Naive thymus-derived CD4-positive, alpha-beta T cell (primary cell): ENCODE measurements around the gene SMIM9. TPM values are rescaled to one million over a fixed set of nuclear protein-coding genes. Genes with fewer than 3 reads are reported as not detected.
A peak's percentile ranks its signal among the peaks of the same experiment; 100 is the strongest.
"Not testable (repeated sequence)": the region's sequence is repeated elsewhere in the genome, so short reads cannot be mapped to it uniquely, and the experiment has no call there.

Experiments used
- ATAC-seq: fragments of 150-1000 bp; cut with Tn5 transposase; 2 replicates; pipeline ENCODE4 v1.10.0; 2021; ENCODE audit warnings: mild to moderate bottlenecking, moderate library complexity
- CTCF ChIA-PET: fragments of 350-600 bp; sonication (Branson Sonifier 250); formaldehyde crosslinking; loops from one replicate; lab custom pipeline; 2021; ENCODE audit warnings: antibody characterized with exemption; lab: Charles Lee
- POLR2A ChIA-PET: fragments of 350-600 bp; sonication (Branson Sonifier 250); formaldehyde crosslinking; loops from one replicate; lab custom pipeline; 2021; ENCODE audit warnings: antibody characterized with exemption, inconsistent platforms; lab: Charles Lee
- DNase-seq, 9 donors: peaks; one replicate each; pipeline versions ENCODE4 v3.0.0 to v3.0.0-alpha.2; 2020 to 2022; ENCODE audit warnings: mixed read lengths in 1 of 9
- H3K27ac ChIP-seq: one replicate; pipeline ENCODE4 v1.7.0; 2013; ENCODE audit warnings: mild to moderate bottlenecking, low read depth, low read length, moderate library complexity
- H3K27me3 ChIP-seq, 2 donors: one replicate each; pipeline ENCODE4 v1.7.0; 2013; ENCODE audit warnings: low read length in 2 of 2, mild to moderate bottlenecking in 2 of 2, moderate library complexity in 2 of 2; ENCODE audit not compliant: control insufficient read depth in 2 of 2, insufficient read depth in 2 of 2
- H3K36me3 ChIP-seq, 3 experiments: 1 replicate in 2 of 3; 2 replicates in 1 of 3; pipeline ENCODE4 v1.7.0; 2013; ENCODE audit warnings: low read length in 3 of 3, mild to moderate bottlenecking in 3 of 3, moderate library complexity in 1 of 3; ENCODE audit not compliant: insufficient read depth in 3 of 3, control insufficient read depth in 2 of 3
- H3K4me1 ChIP-seq, 2 donors: one replicate each; pipeline ENCODE4 v1.7.0; 2013; ENCODE audit warnings: low read length in 2 of 2, mild to moderate bottlenecking in 2 of 2, moderate library complexity in 1 of 2; ENCODE audit not compliant: control insufficient read depth in 2 of 2, insufficient read depth in 2 of 2
- H3K4me3 ChIP-seq: 2 replicates; pipeline ENCODE4 v1.7.0; 2013; ENCODE audit warnings: mild to moderate bottlenecking, low read length
- H3K9me3 ChIP-seq, 3 experiments: 1 replicate in 2 of 3; 2 replicates in 1 of 3; pipeline ENCODE4 v1.7.0; 2013; ENCODE audit warnings: low read length in 3 of 3; ENCODE audit not compliant: control insufficient read depth in 2 of 3
- H3K27ac Mint-ChIP-seq, 9 donors: one replicate each; pipeline ENCODE4 v1.8.0; 2020 to 2022; ENCODE audit warnings: mixed read lengths in 9 of 9, mild to moderate bottlenecking in 8 of 9, moderate library complexity in 5 of 9, inconsistent platforms in 2 of 9
- H3K27me3 Mint-ChIP-seq, 5 donors: one replicate each; pipeline ENCODE4 v1.8.0; 2021 to 2022; ENCODE audit warnings: mixed read lengths in 5 of 5, mild to moderate bottlenecking in 1 of 5
- H3K36me3 Mint-ChIP-seq, 5 donors: one replicate each; pipeline ENCODE4 v1.8.0; 2020 to 2022; ENCODE audit warnings: mixed read lengths in 5 of 5, mild to moderate bottlenecking in 3 of 5, inconsistent platforms in 1 of 5
- H3K4me1 Mint-ChIP-seq, 7 donors: one replicate each; pipeline ENCODE4 v1.8.0; 2020 to 2022; ENCODE audit warnings: mixed read lengths in 7 of 7, mild to moderate bottlenecking in 3 of 7, inconsistent platforms in 1 of 7
- H3K4me3 Mint-ChIP-seq, 10 donors: one replicate each; pipeline ENCODE4 v1.8.0; 2020 to 2022; ENCODE audit warnings: mild to moderate bottlenecking in 10 of 10, mixed read lengths in 10 of 10, moderate library complexity in 6 of 10, inconsistent platforms in 2 of 10
- H3K9me3 Mint-ChIP-seq, 11 donors: one replicate each; pipeline ENCODE4 v1.8.0; 2020 to 2022; ENCODE audit warnings: mixed read lengths in 11 of 11, mild to moderate bottlenecking in 4 of 11, inconsistent platforms in 1 of 11, moderate library complexity in 1 of 11
- intact Hi-C, 2 donors: fragments of 100-400 bp; cut with micrococcal nuclease; formaldehyde crosslinking; loops; one replicate each; pipeline ENCODE4 v1.15.1; 2023
- polyA plus RNA-seq, 2 donors: library from polyadenylated mRNA; unstranded; fragments of 300-500 nt; fragmentation: Illumina TruSeq; gene quantifications; one replicate each; pipeline ENCODE4 v1.2.3, GENCODE V29; 2021
- total RNA-seq, 6 experiments: library from RNA in 5 of 6; stranded (reverse) in 5 of 6; gene quantifications; 1 replicate in 5 of 6; 2 replicates in 1 of 6; pipeline ENCODE4 v1.2.3 and lab custom pipeline; 2021 to 2026

The SMIM9 gene
- not detected for total RNA-seq
- polyA plus RNA-seq, result not detected
- total RNA-seq (lab: John Stamatoyannopoulos, UW), result not detected

GRCh38 chrX:154834562-154834961 lies at the start of gene SMIM9:
SMIM9 (minus strand) TSS chrX:154834662; CDS start chrX:154830856, 3,806 bp downstream.
- Histone ChIP-seq H3K4me1 (no peaks in the 10 kb centered on the region), H3K27ac (no peak within 1 kb of the TSS), H3K9me3 (no peaks in the 10 kb centered on the region), H3K4me3 (no peak within 1 kb of the TSS), H3K27me3 (no peaks in the 10 kb centered on the region), H3K36me3 (no peaks in the 10 kb centered on the region)
- intact Hi-C loops, result no loop called here
- DNase-seq (no peak), ATAC-seq (no peak)
- Mint-ChIP-seq H3K27me3 (peaks cover 0 to 4% (median 0%) of the 10 kb centered on the region in 5 donors), H3K4me1 (peaks cover 0 to 21% (median 0%) of the 10 kb centered on the region in 7 donors), H3K4me3 (no peak within 1 kb of the TSS), H3K27ac (no peak within 1 kb of the TSS), H3K36me3 (peaks cover 0 to 1% (median 0%) of the 10 kb centered on the region in 5 donors), H3K9me3 (peaks cover 0 to 2% (median 0%) of the 10 kb centered on the region in 11 donors)
- POLR2A ChIA-PET, result interaction anchor here (0.8 to 0.9 kb wide), 2 partner anchors 83 to 142 kb away, joined by 3 read pairs; partner anchors contain the start of gene GAB3
- CTCF ChIA-PET, result interaction anchor here (1.5 kb wide), 1 partner anchor 86 kb away, joined by 3 read pairs; no protein-coding TSS in a partner anchor

- H3K27me3 ChIP-seq, H3K4me1 Mint-ChIP-seq, CTCF ChIA-PET, H3K27ac ChIP-seq, H3K9me3 ChIP-seq, H3K27me3 Mint-ChIP-seq, H3K4me3 ChIP-seq, H3K36me3 ChIP-seq, H3K27ac Mint-ChIP-seq, POLR2A ChIA-PET, H3K9me3 Mint-ChIP-seq, H3K4me3 Mint-ChIP-seq, H3K36me3 Mint-ChIP-seq, H3K4me1 ChIP-seq, DNase-seq, intact Hi-C loops: not testable (repeated sequence)
- ATAC-seq, result peak; percentile 31
These were observed 49.6 kb upstream of the SMIM9 start for GRCh38 chrX:154884069-154884468.

- no peaks in the 10 kb centered on the region for H3K4me1 ChIP-seq
- Mint-ChIP-seq H3K27me3 (peaks cover 0 to 8% (median 0%) of the 10 kb centered on the region in 5 donors), H3K27ac (no peak overlapping the region), H3K9me3 (peaks cover 0 to 21% (median 7%) of the 10 kb centered on the region in 11 donors), H3K4me1 (peaks cover 0 to 3% (median 0%) of the 10 kb centered on the region in 7 donors), H3K4me3 (no peak overlapping the region), H3K36me3 (peaks cover 0 to 19% (median 0%) of the 10 kb centered on the region in 5 donors)
- no peaks in the 10 kb centered on the region for H3K27me3 ChIP-seq
- ChIA-PET CTCF (no interaction called here), POLR2A (no interaction called here)
- intact Hi-C loops, result no loop called here
- no peaks in the 10 kb centered on the region for H3K36me3 ChIP-seq
- no peak overlapping the region for H3K27ac ChIP-seq
- DNase-seq (no peak), ATAC-seq (no peak)
- H3K4me3 ChIP-seq, result no peak overlapping the region
- no peaks in the 10 kb centered on the region for H3K9me3 ChIP-seq
These were observed 38.9 kb upstream of the SMIM9 start for GRCh38 chrX:154873329-154873728.

GRCh38 chrX:154868522-154868921 lies 34.1 kb upstream of the SMIM9 start:
- H3K4me3 ChIP-seq, H3K27ac Mint-ChIP-seq, ATAC-seq, H3K4me3 Mint-ChIP-seq, H3K9me3 ChIP-seq, H3K27me3 ChIP-seq, H3K27me3 Mint-ChIP-seq, H3K4me1 Mint-ChIP-seq, H3K36me3 ChIP-seq, CTCF ChIA-PET, intact Hi-C loops, H3K4me1 ChIP-seq, H3K27ac ChIP-seq, DNase-seq: not testable (repeated sequence)
- POLR2A ChIA-PET, result interaction anchor here (0.6 kb wide), 1 partner anchor 1163 kb away, joined by 3 read pairs; no protein-coding TSS in a partner anchor
- peaks cover 0 to 44% (median 21%) of the 10 kb centered on the region in 11 donors for H3K9me3 Mint-ChIP-seq
- peaks cover 0 to 20% (median 0%) of the 10 kb centered on the region in 5 donors for H3K36me3 Mint-ChIP-seq

GRCh38 chrX:154855256-154855655 lies 20.8 kb upstream of the SMIM9 start:
- Histone ChIP-seq H3K36me3 (no peaks in the 10 kb centered on the region), H3K4me3 (no peak overlapping the region), H3K27me3 (no peaks in the 10 kb centered on the region), H3K27ac (no peak overlapping the region), H3K4me1 (no peaks in the 10 kb centered on the region), H3K9me3 (no peaks in the 10 kb centered on the region)
- H3K4me1 Mint-ChIP-seq, result no peaks in the 10 kb centered on the region
- no peaks in the 10 kb centered on the region for H3K27me3 Mint-ChIP-seq
- no peak overlapping the region for H3K4me3 Mint-ChIP-seq
- intact Hi-C loops, result no loop called here
- peaks cover 0 to 18% (median 8%) of the 10 kb centered on the region in 5 donors for H3K36me3 Mint-ChIP-seq
- peaks cover 0 to 3% (median 0%) of the 10 kb centered on the region in 11 donors for H3K9me3 Mint-ChIP-seq
- POLR2A ChIA-PET, result no interaction called here
- CTCF ChIA-PET, result interaction anchor here (0.6 kb wide), 1 partner anchor 63 kb away, joined by 3 read pairs; no protein-coding TSS in a partner anchor
- ATAC-seq (no peak), DNase-seq (no peak)
- H3K27ac Mint-ChIP-seq, result no peak overlapping the region

GRCh38 chrX:154850957-154851611 lies 16.6 kb upstream of the SMIM9 start:
- peaks cover 0 to under 1% (median 0%) of the 10 kb centered on the region in 5 donors for H3K27me3 Mint-ChIP-seq
- H3K9me3 ChIP-seq, result no peaks in the 10 kb centered on the region
- ChIA-PET POLR2A (no interaction called here), CTCF (no interaction called here)
- H3K4me3 Mint-ChIP-seq, result no peak overlapping the region
- H3K4me1 ChIP-seq, result no peaks in the 10 kb centered on the region
- H3K27me3 ChIP-seq, result no peaks in the 10 kb centered on the region
- no peak for ATAC-seq
- peaks cover 0 to 10% (median 4%) of the 10 kb centered on the region in 5 donors for H3K36me3 Mint-ChIP-seq
- no peaks in the 10 kb centered on the region for H3K36me3 ChIP-seq
- H3K4me3 ChIP-seq, result no peak overlapping the region
- intact Hi-C loops, result no loop called here
- no peaks in the 10 kb centered on the region for H3K4me1 Mint-ChIP-seq
- DNase-seq, result no peak
- no peak overlapping the region for H3K27ac ChIP-seq
- H3K9me3 Mint-ChIP-seq, result peaks cover 0 to 1% (median 0%) of the 10 kb centered on the region in 11 donors
- H3K27ac Mint-ChIP-seq, result no peak overlapping the region
